HG03175 (cell line): ENCODE data around the gene SLC11A1.

Experiments used
- ATAC-seq: cut with Tn5 transposase; IDR thresholded peaks from one replicate; pipeline ENCODE4 v1.9.1; 2021; ENCODE audit warnings: mild to moderate bottlenecking, moderate library complexity; ENCODE audit not compliant: unreplicated experiment

Gene SLC11A1

GRCh38 chr2:218381916-218382366 is at the start of gene SLC11A1:
SLC11A1 (plus strand) TSS chr2:218382273; CDS start chr2:218382369, 96 bp downstream.
- ATAC-seq = no peak

DNA sequence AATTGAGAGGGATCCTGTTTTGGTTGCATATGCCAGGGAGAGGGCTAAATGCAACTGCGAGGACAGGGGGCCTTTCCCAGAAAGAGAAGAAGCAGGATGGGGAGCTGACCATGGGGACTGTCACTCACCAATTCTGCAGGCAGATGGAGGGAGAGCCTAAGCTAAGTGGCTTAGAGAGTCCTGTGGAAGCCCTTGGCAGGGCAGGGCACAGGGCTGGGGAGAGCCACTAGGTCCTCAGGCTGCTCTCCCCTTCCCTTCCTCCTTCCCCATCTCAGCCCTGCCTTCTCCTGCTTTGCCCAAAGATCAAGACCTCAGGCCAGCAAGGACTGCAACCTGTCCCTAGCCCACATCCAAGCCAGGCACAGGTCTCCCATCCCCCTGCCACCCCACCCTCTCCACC is 49.8 kb upstream of the SLC11A1 start:
- no peak for ATAC-seq

DNA sequence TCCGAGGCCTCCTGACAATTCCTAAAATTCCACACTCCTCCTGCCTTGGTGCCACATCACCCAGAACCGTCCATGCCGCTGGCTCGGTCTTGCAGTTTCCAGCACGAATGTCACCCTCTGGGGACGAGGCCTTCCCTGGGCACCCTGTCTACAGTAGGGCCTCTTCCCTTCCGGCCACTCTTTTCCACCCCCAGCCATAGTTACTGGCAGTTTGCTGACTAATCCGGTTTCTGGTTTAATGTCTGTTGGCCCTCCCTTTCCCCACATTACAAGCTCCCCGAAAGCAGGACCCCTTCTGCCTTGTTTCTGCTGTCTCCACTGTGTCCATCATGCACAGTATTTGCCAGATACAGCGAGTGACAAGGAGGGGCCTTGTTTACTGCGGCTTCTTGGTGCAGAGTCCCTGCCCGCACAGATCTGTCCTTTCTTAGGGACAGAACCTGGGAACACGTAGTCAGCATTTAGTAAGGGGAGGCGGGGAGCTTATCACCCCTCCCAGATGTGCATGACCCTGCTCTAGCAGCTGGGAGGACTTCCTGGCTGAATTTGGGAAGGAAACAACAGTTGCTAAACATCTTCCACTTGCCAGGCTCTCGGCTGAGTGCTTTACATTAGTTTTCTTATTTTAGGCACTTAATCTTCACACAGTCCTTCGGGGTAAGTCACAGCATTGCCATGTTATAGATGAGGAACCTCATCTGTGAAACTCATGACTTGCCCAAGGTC is 49.0 kb upstream of the SLC11A1 start:
- no peak for ATAC-seq

DNA sequence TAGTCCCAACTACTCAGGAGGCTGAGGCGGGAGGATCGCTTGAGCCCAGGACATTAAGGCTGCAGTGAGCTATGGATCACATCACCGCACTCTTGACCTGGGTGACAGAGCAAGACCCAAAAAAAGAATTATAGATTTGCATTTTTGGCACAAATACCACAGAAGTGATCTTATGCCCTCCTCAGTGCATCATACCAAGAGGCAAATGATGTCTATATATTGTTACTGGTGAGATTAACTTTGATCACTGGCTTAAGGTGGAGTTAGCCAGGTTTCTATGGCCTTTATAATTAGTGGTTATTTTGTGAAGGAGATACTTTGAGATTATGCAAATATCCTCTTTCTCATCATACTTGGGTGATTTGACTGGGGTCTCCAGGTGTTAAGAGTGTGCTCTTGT is 47.5 kb upstream of the SLC11A1 start:
- ATAC-seq = no peak

DNA sequence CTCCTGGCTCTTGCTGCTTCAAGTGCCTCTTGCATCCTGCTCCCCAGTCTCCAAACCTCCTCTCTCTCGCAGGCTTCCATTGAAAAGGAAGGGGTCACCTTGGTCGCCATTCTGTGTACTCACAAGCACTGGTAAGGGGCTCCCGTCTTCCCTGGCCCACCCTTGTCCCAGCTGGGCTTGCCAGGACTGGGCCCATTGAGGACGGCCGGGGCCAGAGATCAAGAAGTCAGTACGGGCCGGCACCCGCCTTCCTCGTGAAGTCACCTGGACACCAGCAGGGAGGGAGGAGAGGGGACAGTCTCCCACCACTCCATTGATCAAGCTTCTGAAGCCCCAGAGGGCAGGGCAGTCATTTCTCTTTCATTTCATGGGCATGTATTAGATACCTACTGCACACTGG is 41.4 kb upstream of the SLC11A1 start:
- no peak for ATAC-seq

- ATAC-seq = no peak
These were observed 40.7 kb upstream of the SLC11A1 start for GRCh38 chr2:218341381-218341780.

- no peak for ATAC-seq
These were observed 39.2 kb upstream of the SLC11A1 start for GRCh38 chr2:218342837-218343236.

- no peak for ATAC-seq
These were observed 38.5 kb upstream of the SLC11A1 start for GRCh38 chr2:218343591-218343990.

GRCh38 chr2:218344090-218344754 is 37.9 kb upstream of the SLC11A1 start:
- no peak for ATAC-seq

GRCh38 chr2:218344755-218345417 is 37.2 kb upstream of the SLC11A1 start:
- ATAC-seq = no peak

DNA sequence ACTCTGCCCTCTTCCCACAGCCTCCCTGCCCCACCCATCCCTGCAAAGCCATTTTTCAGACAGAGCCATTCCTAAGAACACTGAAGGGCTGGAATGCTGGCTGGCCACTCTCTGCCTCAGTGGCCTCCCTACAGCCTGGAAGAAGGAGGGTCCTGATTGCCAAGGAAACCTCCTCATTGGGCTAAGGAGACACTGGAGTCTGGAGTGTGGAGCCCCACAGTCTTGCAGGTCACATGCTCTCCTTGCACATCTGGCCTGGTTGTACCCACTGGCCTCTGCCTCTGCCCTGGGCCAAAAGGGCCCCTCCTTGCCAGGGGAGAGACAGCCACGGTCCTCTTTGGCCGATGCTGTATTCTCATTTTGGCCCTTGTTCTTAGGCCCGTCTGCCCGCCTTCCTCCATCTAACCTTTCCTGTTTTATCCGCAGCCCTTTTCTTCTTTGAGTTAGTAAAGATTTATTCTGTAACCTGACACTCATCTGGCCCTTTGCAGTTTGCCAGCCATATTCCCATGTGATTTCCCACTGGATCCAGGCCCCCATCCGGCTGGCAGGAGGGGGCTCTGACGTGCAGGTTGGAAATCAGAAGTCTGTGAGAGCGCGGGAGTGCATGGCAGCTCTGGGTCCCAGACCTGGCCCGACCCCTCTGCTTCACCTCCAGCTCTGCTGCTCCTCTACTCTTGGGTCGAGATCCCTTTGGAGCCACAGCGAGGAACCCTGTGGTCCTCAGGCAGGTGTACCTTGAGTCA is 36.4 kb upstream of the SLC11A1 start:
- no peak for ATAC-seq

DNA sequence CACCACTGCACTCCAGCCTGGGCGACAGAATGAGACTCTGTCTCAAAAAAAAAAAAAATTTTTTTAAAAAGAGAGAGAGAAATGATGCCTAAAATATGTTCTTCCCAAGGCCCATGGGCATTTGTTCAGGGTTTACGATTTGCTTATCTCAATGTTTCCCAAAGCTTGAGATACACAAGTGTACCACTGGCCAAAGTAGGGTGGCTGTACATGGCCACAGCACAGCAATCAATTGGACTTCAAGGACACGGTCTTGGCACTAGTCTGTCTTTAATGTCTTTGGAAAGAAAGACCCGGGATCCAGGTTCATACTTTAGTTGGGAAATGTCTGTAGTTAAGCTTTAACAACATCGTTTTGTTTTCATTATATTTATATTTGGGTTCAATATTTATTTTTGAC is 34.9 kb upstream of the SLC11A1 start:
- no peak for ATAC-seq

- no peak for ATAC-seq
These were observed 28.0 kb upstream of the SLC11A1 start for GRCh38 chr2:218354045-218354444.

DNA sequence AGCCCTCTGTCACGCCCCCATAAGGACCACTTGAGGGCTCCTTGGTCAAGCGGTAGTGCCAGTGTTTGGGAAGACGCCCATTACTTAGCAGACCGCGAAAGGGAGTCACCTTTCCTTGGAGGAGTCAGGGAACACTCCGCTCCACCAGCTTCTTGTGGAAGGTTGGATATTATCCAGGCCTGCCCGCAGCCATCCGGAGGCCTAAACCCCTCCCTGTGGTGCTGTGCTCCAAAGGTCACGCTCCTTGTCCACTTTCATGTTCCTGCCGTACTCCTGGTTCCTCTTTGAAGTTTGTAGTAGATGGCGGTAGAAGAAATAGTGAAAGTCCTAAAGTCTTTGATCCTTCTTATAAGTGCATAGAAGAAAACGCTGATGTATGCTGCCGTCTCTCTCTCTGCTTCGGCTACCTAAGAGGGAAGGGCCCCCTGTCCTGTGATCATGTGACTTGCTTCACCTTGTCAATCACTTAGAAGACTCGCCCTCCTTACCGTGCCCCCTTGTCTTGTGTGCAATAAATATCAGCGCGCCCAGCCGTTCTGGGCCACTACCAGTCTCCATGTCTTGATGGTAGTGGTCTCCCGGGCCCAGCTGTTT is 27.1 kb upstream of the SLC11A1 start:
- ATAC-seq = no peak

DNA sequence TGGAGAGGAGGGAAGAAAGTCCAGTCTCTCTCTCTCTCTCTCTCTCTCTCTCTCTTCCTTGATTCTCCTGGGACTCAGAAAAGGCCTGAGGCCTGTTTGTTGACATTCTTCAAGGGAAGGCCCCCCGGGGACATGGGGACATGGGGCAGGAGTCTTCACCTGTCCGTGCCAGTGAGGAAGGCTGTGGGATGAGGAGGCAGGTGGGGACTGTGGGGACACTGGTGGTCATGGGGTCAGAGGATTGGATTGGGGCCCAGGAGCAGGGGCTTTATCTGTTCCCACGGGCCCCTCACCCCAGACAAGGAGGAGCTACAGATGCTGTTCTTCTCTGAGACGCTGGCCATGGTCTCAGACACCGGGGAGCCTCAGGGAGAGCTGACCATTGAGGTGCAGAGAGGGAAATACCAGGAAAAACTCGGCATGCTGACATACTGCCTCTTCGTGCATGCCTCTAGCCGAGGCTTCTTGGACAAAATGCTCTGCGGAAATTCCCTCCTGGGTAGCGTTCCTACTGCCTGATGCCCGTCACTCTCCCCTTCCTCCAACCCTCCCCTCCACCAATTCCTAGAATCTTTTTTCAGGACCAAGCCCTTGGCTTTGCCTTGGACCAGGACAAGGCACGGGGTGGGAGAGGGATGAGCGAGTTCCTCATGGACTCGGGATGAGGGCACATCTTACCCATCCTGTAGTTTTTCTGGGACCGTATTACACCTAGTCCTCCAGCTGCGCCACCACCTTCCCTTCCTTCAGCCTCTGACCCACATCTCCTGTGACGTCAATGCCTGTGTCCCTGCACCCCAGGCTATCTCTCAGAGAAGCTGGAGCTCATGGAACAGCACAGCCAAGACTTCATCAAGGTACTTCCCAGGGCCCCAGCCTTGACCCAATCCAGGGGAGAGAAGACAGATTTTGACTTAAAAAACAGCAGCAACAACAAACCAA is 24.6 kb upstream of the SLC11A1 start:
- ATAC-seq = no peak

DNA sequence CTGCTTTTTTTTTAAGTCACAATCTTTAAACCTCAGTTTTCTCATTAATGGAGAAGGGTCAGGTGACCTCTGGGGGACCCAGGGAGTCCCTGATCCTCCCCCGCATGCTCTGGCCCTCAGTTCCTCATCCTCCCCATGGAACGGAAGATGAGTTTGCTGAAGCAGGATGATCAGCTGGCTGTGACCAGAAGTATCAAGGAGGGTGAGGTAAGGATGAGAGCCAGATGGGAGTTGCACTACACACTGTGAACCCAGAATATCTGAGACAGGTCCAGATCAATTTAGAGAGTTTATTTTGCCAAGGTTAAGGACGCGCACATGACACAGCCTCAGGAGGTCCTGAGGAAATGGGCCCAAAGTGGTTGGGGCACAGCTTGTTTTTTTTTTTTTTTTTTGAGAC is 21.6 kb upstream of the SLC11A1 start:
- no peak for ATAC-seq

DNA sequence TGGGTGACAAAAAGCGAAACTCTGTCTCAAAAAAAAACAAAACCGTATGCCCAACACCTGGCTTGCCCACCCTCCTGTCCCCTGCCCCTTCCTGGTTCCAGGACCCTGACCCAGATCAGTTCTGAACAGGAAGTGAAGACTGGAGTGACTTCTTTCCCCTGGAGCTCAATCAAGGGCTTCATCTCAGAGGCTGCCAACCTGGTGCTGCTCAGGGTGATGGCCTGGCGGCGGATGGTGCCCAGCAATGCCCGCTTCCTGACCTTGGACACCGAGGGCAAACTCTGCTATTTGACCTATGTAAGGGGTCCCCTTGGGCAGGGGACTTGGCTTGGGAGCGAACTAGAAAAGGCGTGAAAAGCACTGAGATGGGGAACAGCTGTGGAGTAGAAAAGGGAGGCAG is 19.5 kb upstream of the SLC11A1 start:
- no peak for ATAC-seq

- no peak for ATAC-seq
These were observed 18.3 kb upstream of the SLC11A1 start for GRCh38 chr2:218363736-218364135.

DNA sequence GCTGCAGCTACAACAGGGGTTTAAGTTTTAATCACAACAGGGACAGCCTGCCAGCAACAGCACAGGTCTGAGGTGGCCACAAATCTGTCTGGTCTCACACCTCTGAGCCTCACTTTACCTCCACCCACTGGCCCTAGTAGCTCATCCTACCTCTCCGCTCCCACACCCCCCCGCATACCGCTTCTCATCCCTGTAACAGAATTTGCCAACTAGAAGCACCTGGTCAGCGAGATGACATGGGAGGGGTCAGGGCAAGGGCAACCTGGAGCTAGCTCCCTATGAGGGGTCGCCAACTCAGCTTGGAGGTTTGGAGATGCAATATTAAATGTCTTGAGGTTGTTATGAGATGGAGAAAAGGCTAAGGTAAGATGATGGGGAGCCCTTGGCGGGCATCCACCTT is 17.9 kb upstream of the SLC11A1 start:
- no peak for ATAC-seq
